Measurements from ENCODE around the gene PLEKHA8.

GRCh38 chr7:29989257-29989995 lies 38.8 kb upstream of the PLEKHA8 start, which contains the start of gene SCRN1:
- TF ChIP-seq CTCF (IDR thresholded peaks at IDR 0.05) (peak in 1 of 6 experiments; percentile 9), POLR2A (IDR thresholded peaks at IDR 0.05) (no peak)
